ENCODE data around the gene MTHFSD.

MTHFSD gene

DNA sequence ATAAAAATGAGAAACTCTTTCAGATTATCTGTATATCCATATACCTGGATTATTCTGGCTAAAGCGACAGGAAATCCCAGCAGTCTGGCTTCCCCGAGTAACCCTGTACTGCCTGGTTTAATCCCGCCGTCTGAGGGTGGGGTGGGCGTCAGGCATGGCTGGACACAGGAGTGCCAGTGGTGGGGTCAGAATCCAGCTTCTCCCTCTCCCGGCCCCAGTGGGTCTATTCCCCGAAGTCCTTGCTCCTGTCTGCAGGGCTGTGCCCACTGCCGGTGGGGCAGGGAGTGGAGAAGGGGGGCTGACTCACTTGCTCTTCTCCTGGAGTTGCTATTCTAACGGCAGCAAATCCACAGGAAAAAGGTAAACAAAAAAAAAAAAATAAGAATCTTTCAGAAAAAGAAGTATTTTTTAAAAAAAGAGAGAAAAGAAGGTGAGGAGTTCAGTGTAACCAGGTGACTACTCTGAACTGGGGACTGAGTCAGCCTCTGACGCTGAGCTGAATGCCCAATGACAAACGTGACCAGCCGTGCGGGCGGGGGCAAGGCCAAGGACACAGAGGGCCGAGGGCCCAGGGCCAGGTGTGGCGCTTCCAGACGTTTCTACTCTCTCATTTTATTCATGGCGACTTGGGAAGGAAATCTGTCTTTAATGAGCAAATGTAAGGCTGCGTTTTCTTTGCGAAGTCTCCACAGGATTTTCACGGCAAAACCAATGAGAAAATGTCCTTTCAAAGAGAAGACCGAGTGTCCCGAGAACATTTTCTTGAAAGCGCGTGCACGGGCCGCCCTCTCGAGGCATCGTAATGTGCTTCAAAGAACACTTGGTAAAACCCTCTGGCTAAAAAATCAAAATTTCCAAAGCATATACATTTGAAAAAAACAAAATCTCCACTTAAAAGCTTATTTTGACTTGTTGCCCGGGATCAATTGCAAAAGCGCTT, 24.5 kb downstream of the MTHFSD start:
- DNase-seq (ENCODE audit: low spot score): no peak

DNA sequence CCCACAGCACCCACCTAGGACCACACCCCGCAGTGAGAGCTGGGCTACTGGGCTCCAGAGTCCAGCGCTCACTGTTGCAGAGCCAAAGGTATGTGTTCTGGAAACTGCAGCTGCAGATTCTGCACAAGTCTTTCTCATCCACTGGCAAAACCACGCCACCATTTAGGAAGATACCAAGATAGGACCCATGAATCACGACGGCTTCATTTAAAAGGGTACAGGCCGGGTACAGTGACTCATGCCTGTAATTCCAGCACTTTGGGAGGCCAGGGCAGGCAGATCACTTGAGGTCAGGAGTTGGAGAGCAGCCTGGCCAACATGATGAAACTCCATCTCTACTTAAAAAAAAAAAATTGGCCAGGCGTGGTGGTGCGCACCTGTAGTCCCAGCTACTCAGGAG, 25.9 kb downstream of the MTHFSD start:
- DNase-seq (ENCODE audit: low spot score): no peak

DNA sequence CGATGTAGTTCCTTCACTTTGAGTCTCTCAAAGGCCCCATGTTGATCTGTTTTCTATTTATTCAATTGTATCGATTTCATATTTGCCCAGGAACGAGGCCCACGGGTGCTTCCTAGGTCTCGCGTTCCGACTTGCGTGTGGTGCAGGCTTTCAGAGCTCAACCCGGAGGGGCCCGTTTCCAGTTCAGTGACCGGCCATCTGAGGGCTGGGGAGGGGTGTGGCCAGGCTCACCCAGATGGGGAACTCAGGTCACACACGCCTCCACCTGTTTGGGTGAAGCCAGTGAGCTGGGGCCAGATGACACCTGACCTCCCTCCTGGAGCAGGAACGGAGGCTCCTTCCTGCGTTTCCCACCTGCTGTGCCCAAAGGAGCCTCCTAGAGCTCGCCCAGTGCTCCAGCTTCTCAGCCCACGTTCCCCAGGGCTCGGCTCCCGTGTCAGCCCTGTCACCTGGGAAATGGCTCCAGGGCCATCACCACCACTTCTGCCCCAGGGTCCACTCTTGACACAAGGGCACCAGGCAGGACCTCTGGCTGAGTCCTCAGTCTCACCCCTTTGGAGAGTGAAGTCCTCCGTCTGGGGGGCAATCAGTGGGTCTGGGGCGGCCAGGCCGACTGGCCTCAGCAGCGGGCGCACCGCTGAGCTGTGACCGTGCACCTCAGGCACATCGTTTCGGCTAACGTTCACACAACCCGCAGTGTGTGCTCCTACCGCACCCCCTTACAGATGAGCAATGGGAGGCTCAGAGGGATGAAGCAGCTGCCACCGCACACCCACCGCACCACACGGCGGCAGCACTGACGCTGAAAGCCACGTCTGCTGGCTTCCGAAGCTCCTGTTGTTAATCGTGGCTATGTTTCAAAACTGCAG, 26.7 kb downstream of the MTHFSD start:
- no peak for DNase-seq (ENCODE audit: low spot score)

DNA sequence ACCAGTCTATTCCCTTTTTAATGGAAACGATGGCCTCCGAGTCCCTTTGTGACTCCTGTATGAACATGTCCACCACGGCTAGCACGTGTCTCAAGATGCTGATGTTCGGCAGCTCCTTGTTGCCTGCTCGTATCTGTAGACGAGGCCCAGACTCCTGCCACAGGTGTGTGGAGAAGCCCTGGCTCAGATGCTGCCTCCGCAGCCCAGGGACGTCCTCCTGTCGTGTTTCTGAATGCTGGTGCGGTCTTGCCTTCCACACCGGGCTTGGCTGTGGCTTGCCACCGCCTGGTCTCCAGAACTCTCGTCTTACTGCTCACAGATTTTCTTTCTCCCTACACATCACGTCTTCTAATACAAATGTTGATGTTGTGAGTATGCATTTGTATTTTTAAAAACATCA, 27.7 kb downstream of the MTHFSD start:
- DNase-seq (ENCODE audit: low spot score): no peak

DNA sequence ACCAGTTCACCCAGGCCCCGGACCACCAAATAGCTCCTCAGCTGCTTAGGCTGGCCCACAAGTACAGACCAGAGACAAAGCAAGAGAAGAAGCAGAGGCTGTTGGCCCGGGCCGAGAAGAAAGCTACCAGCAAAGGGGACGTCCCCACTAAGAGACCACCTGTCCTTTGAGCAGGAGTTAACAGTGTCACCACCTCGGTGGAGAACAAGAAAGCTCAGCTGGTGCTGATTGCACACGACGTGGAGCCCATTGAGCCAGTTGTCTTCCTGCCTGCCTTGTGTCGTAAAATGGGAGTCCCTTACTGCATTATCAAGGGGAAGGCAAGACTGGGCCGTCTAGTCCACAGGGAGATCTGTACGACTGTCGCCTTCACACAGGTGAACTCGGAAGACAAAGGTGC, 29.3 kb downstream of the MTHFSD start:
- DNase-seq (ENCODE audit: low spot score): no peak

DNA sequence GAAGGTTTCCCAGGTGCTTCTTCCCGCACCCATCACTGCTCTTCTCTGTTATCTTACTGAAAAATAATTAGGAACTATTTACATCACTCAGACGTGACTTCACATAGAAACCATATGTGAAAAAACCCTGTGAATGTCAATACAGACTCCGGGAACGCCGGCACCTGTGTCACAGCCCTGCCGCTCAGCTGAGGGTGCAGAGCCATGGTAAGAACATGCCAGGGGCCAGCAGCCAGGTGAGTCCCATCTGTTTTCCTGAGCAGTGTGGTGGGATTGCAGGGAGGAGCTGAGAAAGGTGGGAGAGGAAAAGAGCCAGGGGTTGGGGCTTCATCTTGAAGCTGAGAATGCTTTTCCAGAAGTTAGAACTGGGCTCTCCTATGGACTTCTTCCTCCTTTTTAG, 31.0 kb downstream of the MTHFSD start:
- no peak for DNase-seq (ENCODE audit: low spot score)

DNA sequence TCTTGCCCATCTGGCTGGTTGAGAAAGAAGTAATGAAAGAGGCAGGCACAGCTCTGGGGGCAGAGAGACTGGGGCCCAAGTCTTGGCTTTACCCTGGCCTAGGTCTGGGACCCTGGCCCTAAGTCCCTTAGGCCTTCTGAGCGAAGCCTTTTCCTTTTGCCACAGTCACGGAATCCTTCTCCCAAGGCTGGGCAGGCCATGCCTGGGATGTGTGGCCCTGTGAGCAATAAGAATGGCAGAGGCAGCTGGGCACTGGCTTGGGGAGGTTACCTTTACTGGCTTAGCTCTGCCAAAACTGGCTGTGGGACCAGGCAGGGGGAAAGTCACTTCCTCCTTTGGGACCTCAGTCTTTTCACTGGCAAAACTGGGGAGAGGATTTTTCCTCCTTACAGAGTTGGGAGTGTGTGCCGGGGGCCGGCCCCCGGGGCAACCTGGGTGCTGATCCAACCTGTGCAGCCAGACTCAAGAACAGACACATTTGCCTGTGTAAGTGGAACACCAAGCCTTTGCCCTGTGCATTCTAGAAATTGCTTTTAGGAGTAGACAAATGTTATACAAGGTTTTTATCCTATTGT, 31.8 kb downstream of the MTHFSD start:
- no peak for DNase-seq (ENCODE audit: low spot score)

DNA sequence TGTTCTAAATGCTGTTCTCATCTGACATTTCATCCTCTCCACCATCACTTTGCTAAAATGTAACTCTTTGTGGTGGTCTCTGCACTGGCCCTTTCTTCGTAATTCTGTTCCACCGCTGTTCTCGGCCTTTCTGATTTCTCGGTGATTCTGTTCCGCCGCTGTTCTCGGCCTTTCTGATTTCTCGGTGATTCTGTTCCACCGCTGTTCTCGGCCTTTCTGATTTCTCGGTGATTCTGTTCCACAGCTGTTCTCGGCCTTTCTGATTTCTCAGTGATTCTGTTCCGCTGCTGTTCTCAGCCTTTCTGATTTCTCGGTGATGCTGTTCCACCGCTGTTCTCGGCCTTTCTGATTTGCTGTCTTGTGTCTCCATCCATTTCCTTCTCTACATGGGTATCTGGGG, 32.4 kb downstream of the MTHFSD start:
- no peak for DNase-seq (ENCODE audit: low spot score)

DNA sequence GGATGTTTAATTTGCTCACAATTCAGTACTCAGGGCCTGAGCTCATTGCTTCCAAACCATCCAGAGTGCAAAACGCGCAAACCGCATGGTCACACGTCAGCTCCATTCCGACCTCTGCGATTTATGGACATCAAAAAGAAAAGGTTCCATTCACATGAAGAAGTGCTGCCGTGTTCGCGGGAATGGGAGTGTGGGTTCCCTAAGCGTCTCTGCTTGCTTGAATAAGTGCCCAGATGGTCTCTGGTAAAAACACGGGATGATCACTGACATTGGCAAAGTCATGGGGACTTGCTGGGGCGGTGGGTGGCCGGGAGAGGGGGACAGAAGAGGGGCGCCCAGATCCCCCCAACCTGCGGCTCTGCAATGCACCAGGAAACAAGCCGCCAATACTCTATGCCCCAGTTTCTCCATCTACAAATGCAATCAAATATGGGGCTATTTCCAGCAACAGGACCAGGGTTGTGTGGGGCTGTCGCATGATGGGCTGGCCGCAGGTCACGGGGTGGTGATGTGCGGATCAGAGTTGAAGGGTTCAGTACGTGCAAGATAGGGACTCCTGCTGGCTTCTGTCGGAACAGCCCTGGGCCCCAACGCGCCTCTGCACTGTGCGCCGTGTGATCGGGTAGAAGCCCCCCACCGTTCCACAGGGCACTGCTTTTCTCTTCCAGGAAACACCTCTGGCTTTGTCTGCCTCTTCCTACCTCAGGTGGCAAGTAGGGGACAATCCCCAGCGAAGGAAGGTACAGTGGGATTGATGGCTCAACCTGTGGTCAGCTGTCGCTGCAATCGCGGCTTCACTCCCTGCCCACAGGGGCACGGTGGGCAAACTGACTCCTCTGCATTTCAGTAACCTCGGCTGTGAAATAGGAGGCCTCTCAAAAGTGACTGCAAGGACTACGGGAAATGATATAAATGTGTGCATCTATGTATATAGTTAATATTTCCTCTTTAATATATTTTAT, 33.5 kb downstream of the MTHFSD start:
- DNase-seq (ENCODE audit: low spot score): no peak

DNA sequence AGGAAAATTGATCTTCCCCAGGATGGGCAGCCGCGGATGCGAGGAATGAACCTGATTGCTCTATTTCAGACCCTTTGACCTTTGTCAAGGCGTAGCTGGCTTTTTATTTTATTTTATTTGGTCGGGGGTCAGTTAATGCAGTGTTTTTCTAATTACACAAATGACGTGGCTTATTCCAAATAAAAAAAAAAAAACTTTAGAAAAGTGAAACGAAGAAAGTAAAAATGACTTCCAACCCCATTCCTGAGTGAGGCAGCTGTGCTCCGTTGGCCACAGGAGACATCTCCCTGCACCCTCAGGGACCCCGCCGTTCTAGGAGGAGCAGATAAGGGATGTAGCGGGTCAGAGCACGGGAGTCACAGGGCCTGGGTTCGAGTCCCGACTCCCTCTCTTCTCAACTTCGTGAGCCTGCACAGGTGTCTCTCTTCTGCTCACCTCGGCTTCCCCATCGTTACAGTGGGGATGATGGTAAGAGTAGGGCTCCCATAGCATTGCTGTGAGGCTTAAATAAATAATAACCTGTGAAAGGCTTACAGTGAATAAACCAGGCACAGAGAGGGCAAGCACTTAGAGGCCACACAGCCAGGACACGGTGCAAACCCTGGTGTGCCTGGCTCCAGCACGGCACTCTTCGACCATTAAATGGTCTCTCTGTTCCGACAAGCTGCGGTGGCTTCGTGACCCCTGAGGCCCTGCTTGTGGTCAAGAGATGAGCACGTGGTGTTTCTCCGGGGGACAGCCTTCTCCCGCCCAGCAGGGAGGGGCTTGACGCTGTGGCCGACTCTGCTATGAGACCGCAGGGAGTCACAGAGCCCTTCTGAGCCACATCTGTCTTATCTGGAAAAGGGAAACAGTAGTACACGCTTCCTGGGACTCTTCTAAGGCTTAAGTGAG, 34.5 kb downstream of the MTHFSD start:
- no peak for DNase-seq (ENCODE audit: low spot score)

DNA sequence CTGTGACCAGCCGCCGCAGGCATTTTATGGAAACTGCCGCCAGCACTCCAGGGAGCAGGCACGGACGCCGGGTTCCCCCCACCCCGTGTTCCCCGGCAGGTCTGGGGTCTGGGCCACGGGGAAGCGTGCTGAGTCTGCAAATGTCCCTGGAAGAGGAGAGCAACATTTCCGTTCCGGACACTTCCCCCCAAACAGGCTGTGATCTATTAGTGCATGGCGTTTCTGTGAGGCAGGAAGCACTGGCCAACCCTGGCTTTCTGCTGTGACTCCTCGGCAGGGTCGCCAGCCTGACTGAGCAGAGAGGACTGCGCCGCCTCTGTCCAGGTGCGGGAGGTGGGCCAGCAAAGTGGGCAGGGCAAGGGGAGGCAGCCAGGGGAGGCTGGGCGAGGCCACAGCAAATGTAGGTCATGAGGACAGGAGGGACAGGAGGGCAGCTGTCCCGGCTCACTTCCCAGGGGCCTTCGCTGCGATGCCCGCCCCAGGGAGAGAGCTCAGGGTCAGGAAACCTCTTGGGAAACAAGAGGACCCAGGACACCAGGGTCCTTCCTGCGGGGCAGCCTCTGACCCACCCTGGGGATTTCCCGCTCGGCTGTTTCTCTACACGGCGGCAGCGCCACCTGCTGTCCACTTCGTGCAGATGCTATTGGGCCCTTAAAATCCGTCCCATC, 35.3 kb downstream of the MTHFSD start:
- DNase-seq (ENCODE audit: low spot score): peak; percentile 80

DNA sequence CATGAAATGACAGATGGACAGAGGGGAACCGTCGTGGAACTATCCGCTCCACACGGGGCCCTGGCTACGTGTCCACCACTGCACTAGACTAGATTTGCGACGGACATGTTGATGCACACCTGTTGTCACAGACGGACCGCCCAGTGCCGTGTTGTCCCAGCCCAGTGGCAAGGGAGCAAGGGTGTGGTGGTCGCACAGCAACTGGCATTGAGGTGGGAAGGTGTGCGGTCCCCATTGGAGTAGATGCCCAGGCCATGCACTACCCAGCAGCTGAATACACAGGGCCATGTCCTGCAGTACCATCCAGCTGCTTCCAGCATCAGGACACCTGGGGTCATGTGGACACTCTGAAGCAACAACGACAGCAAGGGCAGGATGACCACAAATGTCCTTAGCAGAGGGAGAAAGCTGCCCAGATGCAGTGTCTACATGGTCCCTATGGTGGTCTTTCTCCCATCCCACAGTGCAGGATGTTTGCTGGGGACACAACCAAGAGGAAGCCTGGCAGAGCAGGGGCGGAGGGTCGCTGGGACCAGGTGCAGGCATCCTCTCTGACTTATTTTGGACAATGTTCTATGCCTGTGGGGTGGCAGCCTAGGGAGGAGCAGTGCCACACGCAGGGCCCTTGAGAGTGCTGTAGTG, 35.9 kb downstream of the MTHFSD start:
- no peak for DNase-seq (ENCODE audit: low spot score)

DNA sequence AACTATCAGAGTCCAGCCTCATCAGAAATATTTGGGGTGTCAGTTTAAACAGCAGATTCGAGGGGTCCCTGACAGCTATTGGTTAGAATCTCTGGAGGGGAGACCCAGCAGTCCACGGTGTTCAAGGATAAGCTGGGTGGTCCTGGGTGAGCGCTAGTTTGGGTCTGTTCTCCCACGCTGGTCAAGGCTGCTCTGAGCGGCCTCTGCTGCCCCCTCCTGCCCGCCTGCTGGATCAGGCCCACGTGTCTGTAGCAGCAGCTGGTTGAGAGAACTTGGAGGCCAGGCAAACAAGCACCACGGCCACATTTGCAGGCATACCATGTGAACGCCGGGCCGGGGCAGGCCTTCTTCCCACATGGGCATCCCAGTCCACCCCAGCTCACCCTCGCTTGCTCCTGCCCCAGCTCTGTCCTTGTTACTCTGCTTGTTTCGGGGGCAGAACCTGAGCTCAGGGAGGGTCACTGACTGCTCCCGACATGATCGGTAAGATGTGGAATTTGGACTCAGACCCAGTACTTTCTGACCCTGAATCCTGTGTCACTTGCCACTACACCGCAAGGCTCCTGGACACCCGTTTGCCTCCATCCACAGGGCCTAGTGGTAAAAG, 37.3 kb downstream of the MTHFSD start:
- peak; percentile 88 for DNase-seq (ENCODE audit: low spot score)

DNA sequence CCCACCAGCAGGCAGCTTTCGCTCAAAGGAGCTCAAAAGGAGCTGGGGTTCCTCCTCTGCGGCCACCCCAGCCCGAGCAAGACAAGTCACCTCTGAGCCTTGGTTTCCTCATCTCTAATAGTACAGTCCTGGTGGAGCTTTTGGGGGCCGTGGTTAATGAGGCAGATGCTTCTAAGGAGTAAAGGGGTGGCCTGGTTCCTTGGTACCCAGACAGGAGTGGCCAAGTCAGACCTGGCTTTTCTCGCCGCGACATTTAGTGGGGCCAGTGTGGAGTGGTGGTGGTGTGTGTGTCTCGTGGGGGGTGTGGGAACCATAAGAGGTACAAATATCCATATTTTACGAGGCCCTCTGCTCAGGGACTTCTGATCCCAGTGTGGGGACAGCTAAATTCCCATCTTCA, 38.0 kb downstream of the MTHFSD start:
- DNase-seq (ENCODE audit: low spot score): no peak

DNA sequence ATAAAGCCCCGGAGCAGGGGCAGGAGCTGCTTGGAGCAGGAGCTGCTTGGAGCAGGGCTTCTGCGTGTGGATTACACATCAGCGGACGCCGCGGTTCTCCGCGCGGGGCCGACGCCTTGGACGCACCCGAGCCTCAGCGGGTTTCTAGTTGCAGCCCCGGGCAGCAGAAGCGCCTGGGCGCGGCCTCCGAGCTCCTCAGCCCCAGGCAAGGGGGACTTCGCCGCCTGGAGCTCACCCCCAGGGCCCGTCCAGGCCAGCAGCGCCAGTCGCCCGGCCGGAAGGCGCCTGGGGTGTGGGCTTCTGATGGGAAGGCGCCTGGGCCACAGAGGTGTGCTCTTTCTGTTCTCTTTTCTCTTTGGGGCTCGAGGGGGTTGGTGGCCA, 38.4 kb downstream of the MTHFSD start:
- DNase-seq (ENCODE audit: low spot score): no peak

DNA sequence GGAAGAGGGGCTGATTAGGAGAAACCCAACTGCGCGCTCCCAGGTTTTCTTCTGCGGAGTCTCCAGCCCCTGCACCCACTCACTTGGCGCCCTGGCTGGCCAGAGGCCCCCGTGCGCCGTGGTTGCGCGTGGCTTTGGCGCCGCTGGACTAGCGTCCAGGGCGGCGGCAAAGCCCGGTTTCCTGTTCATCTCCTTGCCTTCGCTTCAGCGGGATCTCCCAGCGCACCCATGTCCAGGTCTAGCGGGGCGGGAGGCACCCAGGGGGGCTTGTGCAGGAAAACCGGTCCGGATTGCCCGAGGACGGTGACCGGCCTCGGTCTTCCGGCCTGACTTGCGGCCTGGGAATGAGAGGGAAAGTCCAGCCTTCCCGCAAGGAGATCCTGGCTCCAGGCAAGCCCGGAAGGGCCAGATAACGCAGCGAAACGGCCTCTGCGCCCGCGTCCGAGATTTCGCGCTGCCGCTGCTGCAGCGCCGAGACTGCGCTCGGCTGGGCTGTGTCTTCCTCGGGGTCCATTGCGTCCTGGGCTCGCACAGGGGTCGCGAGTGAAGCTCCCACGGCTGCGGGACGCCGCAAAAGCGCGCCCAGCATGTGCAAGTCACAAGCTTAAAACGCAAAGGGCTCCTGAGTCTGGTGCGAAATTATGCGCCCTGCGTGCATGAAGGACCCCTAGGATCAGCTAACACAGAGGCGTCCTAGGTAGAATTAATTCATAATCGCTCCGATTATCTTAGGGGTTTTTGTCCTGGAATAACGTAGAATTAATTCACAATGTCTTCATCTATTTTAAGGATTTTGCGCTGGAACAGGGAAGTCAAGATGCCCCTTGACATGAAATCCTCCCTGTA, 39.0 kb downstream of the MTHFSD start:
- DNase-seq (ENCODE audit: low spot score): no peak

DNA sequence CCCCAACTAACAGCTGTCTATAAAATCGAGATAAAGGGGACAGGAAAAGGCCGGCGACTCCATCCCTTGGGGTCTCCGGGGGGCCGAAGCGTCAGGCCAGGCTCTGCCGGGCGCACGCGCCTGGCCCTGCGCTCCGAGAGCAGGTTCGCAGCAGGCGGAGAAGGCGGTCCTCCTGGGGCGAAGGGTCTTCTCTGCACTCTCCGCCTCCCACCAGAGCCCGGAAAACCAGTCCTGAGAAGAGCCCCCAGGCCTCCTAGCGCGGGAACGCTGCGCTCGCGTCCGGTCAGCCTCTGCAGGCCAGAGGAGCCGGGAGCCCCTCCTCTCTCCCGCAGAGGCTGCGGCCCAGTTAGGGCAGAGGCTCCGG, 39.6 kb downstream of the MTHFSD start:
- DNase-seq (ENCODE audit: low spot score): no peak
